Keratinocyte (primary cell): ENCODE results near the gene FAM25G. TPM values are rescaled to one million over a fixed set of nuclear protein-coding genes. Genes with fewer than 3 reads are reported as not detected.

Experiments used
- DNase-seq: peaks from one replicate; pipeline ENCODE4 v3.0.0-alpha.2; 2011; ENCODE audit warnings: low read depth, missing footprints, low spot score
- FAIRE-seq: peaks from 2 replicates; lab custom pipeline; 2011; peaks lifted over from hg19 to GRCh38; lab: Jason Lieb, UNC
- H2AFZ ChIP-seq: 2 replicates; pipeline ENCODE4 v1.6.0; 2012; ENCODE audit warnings: low read length, control low read depth, inconsistent platforms; ENCODE audit not compliant: control insufficient read depth
- H3K27ac ChIP-seq: 2 replicates; pipeline ENCODE4 v1.5.1; 2011; ENCODE audit warnings: low read length; ENCODE audit not compliant: control insufficient read depth, insufficient read depth
- H3K27me3 ChIP-seq: 3 replicates; pipeline ENCODE4 v1.6.0; 2011; ENCODE audit warnings: low read length; ENCODE audit not compliant: control insufficient read depth, insufficient read depth; ENCODE audit errors: extremely low read depth
- H3K36me3 ChIP-seq, 2 experiments: 2 replicates in 1 of 2; 3 replicates in 1 of 2; pipeline ENCODE4 v1.5.1; 2011; ENCODE audit warnings: low read length in 2 of 2, mild to moderate bottlenecking in 1 of 2; ENCODE audit not compliant: control insufficient read depth in 2 of 2, insufficient read depth in 2 of 2; ENCODE audit errors: extremely low read depth in 1 of 2
- H3K4me1 ChIP-seq: 3 replicates; pipeline ENCODE4 v1.5.1; 2011; ENCODE audit warnings: low read length; ENCODE audit not compliant: control insufficient read depth, insufficient read depth; ENCODE audit errors: extremely low read depth
- H3K4me2 ChIP-seq: 3 replicates; pipeline ENCODE4 v1.6.0; 2011; ENCODE audit warnings: low read depth, low read length; ENCODE audit not compliant: control insufficient read depth, insufficient read depth; ENCODE audit errors: extremely low read depth
- H3K4me3 ChIP-seq, 3 experiments: fragments of 200-600 bp in 1 of 3; sonication (generic) in 1 of 3; 2 replicates in 2 of 3; 3 replicates in 1 of 3; pipeline ENCODE4 v1.5.1; 2011 to 2016; ENCODE audit warnings: low read length in 3 of 3, mild to moderate bottlenecking in 3 of 3, control low read depth in 2 of 3, inconsistent platforms in 1 of 3, low read depth in 1 of 3, mixed read lengths in 1 of 3, mixed run types in 1 of 3, moderate library complexity in 1 of 3; ENCODE audit not compliant: control insufficient read depth in 2 of 3, insufficient read depth in 2 of 3; ENCODE audit errors: extremely low read depth in 1 of 3
- H3K79me2 ChIP-seq: 2 replicates; pipeline ENCODE4 v1.6.0; 2012; ENCODE audit warnings: low read length; ENCODE audit not compliant: control insufficient read depth, insufficient read depth
- H3K9ac ChIP-seq: 3 replicates; pipeline ENCODE4 v1.6.0; 2011; ENCODE audit warnings: low read length; ENCODE audit not compliant: control insufficient read depth, insufficient read depth; ENCODE audit errors: extremely low read depth
- H3K9me1 ChIP-seq: 3 replicates; pipeline ENCODE4 v1.6.0; 2011; ENCODE audit warnings: low read length; ENCODE audit not compliant: control insufficient read depth, insufficient read depth; ENCODE audit errors: extremely low read depth
- H3K9me3 ChIP-seq: 2 replicates; pipeline ENCODE4 v1.5.1; 2012; ENCODE audit warnings: low read depth, low read length; ENCODE audit not compliant: control insufficient read depth
- H4K20me1 ChIP-seq: 3 replicates; pipeline ENCODE4 v1.6.0; 2011; ENCODE audit warnings: low read length; ENCODE audit not compliant: control insufficient read depth, insufficient read depth; ENCODE audit errors: extremely low read depth
- EZH2 ChIP-seq: IDR thresholded peaks from one replicate; pipeline ENCODE4 v1.6.1; 2012; ENCODE audit warnings: inconsistent platforms, mild to moderate bottlenecking, low read length, moderate library complexity
- dilution Hi-C: fragments of 300-500 bp; cut with MboI; formaldehyde crosslinking; loops from one replicate; pipeline ENCODE4 v1.7.0; 2020; ENCODE audit warnings: low sequenced_read_pairs; ENCODE audit not compliant: extremely low pct_ligation_motif_present
- polyA plus RNA-seq, 5 experiments: library from polyadenylated mRNA; depleted of rRNA in 3 of 5; stranded (reverse) in 3 of 5; stranded (forward) in 1 of 5; unstranded in 1 of 5; fragments of >200 nt; gene quantifications; 1 replicate in 1 of 5; 2 replicates in 3 of 5; 3 replicates in 1 of 5; pipeline versions ENCODE4 v1.2.1 to v1.2.3, GENCODE V29; 2011 to 2012; ENCODE audit warnings: missing spikeins in 2 of 5, low read depth in 1 of 5, low replicate concordance in 1 of 5
- TF ChIP-seq, protein P1 (sequence below), 3 experiments: IDR thresholded peaks in 1 of 3; conservative IDR thresholded peaks in 1 of 3; optimal IDR thresholded peaks in 1 of 3; 2 replicates in 2 of 3; 3 replicates in 1 of 3; pipeline versions ENCODE3 to v1.5.1; 2011; ENCODE audit warnings: low read length in 3 of 3, mild to moderate bottlenecking in 3 of 3, moderate library complexity in 2 of 3, control low read depth in 1 of 3, inconsistent platforms in 1 of 3; ENCODE audit not compliant: insufficient read depth in 2 of 3; ENCODE audit errors: extremely low read depth in 1 of 3

The FAM25G gene
- polyA plus RNA-seq, 1 donor (not counting 4 experiments of a cell fraction or from before 2014, with no cell fraction given), result 10.6 TPM

DNA sequence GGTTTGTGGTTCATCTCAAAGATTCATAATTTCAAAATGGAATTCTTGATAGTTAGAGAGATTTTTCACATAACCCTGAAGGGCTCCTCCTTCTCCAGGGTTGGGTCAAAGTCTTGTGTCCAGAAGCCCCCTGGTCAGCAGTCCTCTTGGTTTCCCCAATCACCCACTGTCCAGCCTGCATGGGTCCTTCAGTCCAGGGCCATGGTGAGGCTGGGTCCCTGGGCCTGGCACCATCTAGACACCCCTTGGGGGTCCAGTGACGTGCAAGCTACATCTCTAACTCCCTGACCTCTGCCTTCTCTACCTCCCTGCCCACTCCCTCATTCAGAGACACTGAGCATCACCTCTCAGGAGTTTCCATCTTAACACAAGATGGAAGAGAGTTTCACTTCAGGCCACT lies 33.7 kb downstream of the FAM25G start:
- no peak overlapping the region for H3K27ac ChIP-seq
- TF ChIP-seq EZH2, result no peak
- TF ChIP-seq, protein P1, sequence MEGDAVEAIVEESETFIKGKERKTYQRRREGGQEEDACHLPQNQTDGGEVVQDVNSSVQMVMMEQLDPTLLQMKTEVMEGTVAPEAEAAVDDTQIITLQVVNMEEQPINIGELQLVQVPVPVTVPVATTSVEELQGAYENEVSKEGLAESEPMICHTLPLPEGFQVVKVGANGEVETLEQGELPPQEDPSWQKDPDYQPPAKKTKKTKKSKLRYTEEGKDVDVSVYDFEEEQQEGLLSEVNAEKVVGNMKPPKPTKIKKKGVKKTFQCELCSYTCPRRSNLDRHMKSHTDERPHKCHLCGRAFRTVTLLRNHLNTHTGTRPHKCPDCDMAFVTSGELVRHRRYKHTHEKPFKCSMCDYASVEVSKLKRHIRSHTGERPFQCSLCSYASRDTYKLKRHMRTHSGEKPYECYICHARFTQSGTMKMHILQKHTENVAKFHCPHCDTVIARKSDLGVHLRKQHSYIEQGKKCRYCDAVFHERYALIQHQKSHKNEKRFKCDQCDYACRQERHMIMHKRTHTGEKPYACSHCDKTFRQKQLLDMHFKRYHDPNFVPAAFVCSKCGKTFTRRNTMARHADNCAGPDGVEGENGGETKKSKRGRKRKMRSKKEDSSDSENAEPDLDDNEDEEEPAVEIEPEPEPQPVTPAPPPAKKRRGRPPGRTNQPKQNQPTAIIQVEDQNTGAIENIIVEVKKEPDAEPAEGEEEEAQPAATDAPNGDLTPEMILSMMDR (optimal IDR thresholded peaks at IDR 0.05 in 1 of 3, IDR thresholded peaks at IDR 0.05 in 1 of 3, conservative IDR thresholded peaks at IDR 0.05 in 1 of 3; ENCODE audit: extremely low read depth in 1 of 3, insufficient read depth in 2 of 3, low read length in 3 of 3), result no peak
- dilution Hi-C loops, result no loop called here

DNA sequence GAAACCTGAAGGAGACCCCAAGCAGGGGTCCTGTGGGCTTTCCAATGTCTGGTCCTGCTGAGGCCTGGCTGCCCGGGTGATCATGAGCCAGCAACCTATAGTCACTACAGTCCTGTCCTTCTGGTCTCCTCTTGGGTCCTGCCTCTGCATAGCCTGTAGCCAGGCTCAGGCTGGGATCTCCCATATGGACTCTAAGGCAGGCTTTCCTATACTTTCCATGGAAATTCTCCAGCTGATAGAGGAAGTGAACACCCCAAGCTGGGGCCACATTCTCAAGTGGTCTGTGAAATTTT lies 34.0 kb downstream of the FAM25G start:
- Histone ChIP-seq H3K9ac (no peak overlapping the region), H3K79me2 (no peaks in the 10 kb centered on the region), H3K27me3 (peaks cover 9% of the 10 kb centered on the region), H3K27ac (no peak overlapping the region), H3K9me3 (no peaks in the 10 kb centered on the region), H3K4me1 (no peaks in the 10 kb centered on the region), H3K36me3 (no peaks in the 10 kb centered on the region), H4K20me1 (no peaks in the 10 kb centered on the region), H3K4me3 (no peak overlapping the region), H3K9me1 (no peaks in the 10 kb centered on the region), H3K4me2 (no peak overlapping the region), H2AFZ (no peak overlapping the region)
- dilution Hi-C loops, result no loop called here
- no peak for FAIRE-seq
- DNase-seq, result no peak
- no peak for TF ChIP-seq EZH2
- TF ChIP-seq, protein P1 (optimal IDR thresholded peaks at IDR 0.05 in 1 of 3, IDR thresholded peaks at IDR 0.05 in 1 of 3, conservative IDR thresholded peaks at IDR 0.05 in 1 of 3; ENCODE audit: extremely low read depth in 1 of 3, insufficient read depth in 2 of 3, low read length in 3 of 3), result no peak

More for the DNA sequence above, 33.7 kb downstream of the FAM25G start:
- no peaks in the 10 kb centered on the region for H3K4me1 ChIP-seq
- DNase-seq (no peak), FAIRE-seq (no peak)
- H3K9me3 ChIP-seq, result no peaks in the 10 kb centered on the region
- H3K9ac ChIP-seq, result no peak overlapping the region
- no peak overlapping the region for H3K4me2 ChIP-seq
- H3K79me2 ChIP-seq, result no peaks in the 10 kb centered on the region
- no peaks in the 10 kb centered on the region for H4K20me1 ChIP-seq
- no peak overlapping the region for H2AFZ ChIP-seq
- H3K36me3 ChIP-seq, result no peaks in the 10 kb centered on the region
- no peaks in the 10 kb centered on the region for H3K9me1 ChIP-seq
- H3K4me3 ChIP-seq, result no peak overlapping the region
- peaks cover 9% of the 10 kb centered on the region for H3K27me3 ChIP-seq
